ENCODE measurements around the gene TBK1.
"Not testable (repeated sequence)": the region's sequence is repeated elsewhere in the genome, so short reads cannot be mapped to it uniquely, and the experiment has no call there.

The TBK1 gene

DNA sequence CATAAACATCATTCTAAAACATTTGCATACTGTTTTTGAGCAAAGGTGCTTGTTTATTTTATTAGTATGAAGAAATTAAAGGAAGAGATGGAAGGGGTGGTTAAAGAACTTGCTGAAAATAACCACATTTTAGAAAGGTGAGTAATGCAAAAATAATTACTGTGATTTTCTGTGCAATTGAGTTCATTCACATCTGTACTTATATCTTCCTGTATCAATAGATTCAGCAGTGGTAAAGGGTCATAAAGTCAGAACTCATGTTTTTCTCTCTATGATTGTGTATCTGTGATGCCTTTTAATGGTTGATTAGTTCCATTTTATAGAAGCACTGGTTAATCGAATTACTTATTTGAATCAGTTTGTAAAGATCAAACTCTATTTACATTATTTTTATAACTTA is 46.0 kb downstream of the TBK1 start:
- DNase-seq: no peak

DNA sequence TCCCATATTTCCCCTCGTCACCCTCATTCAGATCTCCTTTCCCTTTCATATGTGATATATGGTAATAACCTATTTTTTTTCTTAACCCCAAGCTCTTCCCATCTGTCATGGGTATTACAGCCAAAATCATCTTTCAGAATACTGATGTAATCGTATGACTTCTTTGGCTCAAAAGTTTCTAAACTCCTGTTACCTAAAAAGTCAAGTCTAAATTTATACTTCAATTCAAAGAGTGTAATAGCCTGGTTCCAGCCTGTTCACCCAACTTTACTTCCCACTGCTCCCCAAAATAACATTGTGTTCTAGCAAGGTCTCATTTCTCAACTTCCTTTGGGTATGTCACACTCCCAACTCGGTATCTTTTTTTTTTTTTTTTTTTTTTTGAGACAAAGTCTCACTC is 48.5 kb downstream of the TBK1 start:
- no peak for DNase-seq

DNA sequence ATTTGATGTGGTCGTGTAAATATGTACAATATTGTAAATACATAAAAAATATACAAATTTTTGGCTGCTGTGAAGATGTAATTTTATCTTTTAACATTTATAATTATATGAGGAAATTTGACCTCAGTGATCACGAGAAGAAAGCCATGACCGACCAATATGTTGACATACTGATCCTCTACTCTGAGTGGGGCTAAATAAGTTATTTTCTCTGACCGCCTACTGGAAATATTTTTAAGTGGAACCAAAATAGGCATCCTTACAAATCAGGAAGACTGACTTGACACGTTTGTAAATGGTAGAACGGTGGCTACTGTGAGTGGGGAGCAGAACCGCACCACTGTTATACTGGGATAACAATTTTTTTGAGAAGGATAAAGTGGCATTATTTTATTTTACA is 49.6 kb downstream of the TBK1 start:
- no peak for DNase-seq

DNA sequence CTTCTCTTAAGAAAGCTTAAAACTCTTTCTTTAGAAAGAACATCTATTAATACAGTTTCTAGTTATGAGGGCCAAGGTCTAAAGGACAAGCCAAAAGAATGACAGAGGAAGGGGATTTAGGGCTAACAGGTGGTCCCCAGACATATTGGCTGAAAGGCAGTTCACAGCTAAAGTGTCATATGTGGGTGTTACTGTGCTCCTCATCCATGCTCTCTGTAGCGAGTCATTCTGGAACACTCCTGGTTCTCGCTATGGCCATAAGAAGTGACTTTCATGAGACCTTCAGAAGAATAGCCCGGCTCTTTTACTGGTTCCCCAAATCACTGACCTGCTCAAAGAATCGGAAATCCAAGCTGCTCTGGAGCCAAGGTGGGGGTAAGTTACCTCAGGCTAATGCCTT is 55.0 kb downstream of the TBK1 start:
- DNase-seq: no peak

DNA sequence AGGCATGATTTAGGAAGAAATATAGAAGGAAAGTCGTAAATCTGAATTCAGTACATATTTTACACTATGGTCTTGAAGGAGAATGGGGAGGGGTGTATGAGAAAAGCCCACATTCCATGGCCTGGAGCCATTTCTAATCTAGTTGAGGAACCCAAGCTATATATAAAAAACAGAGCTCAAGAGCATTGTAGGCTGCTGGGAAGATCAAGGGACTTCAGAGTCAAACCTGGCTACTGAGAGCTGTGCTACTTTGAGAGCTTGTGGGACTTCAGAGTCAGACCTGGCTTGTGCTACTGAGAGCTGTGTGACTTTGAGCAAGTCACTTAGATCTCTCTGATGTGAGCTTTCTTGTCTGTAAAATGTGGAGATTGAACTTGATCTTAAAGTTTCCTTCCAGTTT is 58.7 kb downstream of the TBK1 start:
- no peak for DNase-seq

DNA sequence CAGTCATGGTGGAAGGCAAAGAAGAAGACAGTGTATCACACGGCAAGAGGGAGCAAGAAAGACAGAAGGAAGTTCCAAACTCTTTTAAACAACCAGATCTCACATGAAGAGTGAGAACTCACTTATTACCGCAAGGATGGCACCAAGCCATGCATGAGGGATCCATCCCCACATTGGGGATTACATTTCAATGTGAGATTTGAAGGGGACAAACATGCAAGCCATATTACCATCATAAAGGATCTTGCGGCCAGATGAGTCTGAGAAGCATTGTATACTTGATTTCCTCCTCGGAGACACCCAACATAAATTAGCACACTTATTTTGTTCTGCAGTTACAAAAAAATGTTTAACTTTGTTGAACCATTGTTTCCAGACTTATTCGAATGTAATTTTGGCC is 66.5 kb downstream of the TBK1 start:
- DNase-seq: no peak

DNA sequence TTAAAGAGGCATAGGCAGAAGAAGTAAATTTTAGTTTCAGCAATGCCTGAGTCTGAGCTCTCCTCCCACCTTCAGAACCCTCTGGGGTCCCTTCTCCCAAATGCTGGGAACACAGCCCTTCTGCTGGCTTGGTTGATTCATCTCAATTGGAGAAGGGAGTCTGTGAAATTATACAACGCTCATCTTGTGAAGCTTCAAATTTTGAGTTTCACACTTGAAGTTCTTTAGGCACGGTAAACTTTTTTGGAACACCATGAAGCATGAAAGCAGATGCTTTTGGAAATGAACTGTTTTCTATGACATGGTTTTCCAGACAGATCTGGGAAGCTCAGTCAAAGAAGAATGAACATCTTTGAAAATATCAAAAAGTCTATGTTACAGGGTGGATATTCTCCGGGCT is 69.9 kb downstream of the TBK1 start:
- DNase-seq: no peak

DNA sequence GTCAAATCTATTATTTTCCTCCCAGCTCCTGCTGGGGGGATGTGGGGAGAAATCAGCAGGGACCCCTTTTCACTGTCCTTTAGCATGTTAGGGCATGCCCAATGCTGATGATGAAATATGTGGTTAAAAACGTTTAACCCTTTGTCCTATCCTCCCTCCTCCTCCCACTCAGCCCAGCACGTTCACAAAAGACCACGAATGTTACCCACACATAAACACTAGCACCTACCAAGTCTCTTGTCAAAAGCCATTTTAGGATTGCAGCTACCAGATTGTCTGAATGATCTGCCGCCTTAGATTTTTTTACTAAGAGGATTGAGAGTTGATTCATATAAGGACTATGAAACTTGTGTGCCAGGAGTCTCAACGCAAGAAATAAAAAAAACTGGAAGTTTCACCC is 70.4 kb downstream of the TBK1 start:
- no peak for DNase-seq

DNA sequence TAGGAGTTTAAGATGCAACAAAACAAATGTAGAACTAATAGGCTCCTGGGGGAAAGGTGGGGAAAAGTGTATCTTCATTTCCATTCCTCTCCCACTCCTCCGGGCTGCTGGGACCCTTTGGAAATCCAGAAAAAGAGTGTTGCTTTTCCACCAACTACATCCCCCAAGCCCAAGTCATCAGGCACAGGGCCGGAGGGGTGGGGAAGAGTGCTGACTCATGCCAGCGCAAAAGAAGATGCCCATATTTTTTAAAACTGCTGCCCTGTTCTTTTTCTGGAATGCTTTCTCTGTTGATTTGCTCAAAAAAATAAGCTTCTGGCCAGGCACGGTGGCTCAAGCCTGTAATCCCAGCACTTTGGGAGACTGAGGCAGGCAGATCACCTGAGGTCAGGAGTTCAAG is 70.9 kb downstream of the TBK1 start:
- no peak for DNase-seq

DNA sequence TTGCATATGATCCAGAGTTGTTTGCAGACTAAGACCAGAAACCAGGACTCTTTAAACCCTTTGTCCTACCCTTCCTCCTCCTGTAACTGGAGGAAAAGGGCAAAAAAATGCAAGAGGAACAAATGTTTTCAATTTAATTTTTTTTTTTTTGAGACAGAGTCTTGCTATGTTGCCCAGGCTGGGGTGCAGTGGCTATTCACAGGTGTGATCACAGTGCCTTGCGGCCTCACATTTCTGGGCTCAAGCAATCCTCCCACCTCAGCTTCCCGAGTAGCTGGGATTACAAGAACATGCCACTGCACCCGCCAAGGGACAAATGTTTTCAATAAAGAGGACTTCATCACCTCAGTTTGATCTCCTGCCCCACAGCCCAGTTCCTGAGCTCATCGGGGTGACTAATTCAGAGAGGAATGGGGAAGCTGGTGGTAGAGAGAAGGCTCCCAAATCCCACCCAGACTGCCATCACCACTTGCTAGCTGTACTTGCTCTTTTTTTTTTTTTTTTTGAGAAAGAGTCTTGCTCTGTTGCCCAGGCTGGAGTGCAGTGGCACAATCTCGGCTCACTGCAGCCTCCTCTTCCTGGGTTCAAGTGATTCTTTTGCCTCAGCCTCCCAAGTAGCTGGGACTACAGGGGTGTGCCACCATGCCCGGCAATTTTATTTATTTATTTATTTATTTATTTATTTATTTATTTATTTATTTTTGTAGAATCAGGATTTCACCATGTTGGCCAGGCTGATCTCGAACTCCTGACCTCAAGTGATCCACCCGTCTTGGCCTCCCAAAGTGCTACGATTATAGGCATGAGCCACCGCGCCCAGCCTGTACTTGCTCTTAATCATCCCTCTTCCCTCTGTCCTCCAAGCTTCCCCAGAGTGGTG is 71.9 kb downstream of the TBK1 start:
- DNase-seq: not testable (repeated sequence)

DNA sequence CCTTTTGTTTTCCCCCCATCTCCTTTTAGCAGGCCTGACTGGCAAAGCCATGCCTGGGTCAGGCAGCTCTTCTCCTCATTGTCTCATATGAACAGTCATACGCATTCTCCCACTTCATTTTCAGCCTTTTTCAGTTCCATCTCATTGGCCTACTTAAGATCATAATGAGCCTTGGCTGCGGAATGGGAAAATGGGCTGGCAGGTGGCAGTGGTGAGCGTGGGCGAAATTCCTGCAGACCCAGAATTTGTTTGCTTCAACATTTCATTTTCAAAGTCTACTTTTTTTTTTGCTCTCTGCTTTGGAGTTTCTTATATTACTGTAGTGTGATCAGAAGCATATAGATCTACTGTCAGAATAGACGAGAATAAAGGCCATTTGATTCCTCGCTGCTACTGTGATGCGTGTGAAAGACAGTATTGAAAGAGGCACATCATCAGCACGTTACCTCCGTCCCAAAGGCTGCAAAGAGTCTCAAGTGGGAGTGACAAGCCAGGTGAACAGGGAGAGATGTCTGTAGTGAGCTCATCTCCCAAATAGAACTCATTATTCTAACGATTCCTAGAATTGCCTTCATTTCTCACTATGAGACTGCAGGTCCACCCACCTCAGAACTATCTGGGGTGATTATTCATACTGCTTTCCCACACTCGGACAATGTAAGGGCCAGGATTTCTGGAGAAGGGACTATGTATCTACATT is 73.7 kb downstream of the TBK1 start:
- no peak for DNase-seq

DNA sequence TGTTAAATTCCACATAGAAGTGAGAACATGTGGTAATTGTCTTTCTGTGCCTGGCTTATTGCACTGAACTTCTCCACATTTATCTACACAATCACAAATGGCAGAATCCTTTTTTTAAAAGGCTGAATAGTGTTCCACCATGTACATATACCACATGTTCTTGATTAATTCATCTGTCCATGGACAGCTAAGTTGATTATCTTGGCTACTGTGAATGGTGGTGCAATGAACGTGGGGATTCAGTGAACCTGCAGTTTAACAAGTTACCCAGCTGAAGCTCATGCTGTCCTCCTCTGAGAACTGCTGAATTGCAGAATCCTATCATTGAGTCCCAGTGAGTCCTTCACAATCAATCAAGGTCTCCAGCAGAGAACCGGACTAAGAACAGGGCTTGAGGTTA is 74.9 kb downstream of the TBK1 start:
- DNase-seq: no peak

DNA sequence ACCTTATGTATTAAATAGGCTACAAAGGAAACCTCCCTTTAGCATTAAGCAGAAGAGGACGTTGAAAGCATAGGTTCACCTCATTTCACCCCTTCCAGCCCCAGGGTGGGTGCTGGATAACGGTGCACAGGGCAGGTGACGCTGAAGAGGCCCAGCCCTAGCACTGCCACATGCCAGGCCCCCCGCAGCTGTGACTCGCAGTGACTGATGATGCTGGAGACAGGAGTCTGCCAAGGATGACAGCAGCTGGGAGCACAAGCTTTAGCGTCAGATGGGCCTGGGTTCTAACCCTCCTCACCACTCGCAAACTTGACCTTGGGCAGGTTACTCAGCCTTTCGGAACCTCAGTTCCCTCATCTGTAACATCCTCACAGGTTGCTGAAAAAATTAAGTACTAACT is 76.7 kb downstream of the TBK1 start:
- no peak for DNase-seq

DNA sequence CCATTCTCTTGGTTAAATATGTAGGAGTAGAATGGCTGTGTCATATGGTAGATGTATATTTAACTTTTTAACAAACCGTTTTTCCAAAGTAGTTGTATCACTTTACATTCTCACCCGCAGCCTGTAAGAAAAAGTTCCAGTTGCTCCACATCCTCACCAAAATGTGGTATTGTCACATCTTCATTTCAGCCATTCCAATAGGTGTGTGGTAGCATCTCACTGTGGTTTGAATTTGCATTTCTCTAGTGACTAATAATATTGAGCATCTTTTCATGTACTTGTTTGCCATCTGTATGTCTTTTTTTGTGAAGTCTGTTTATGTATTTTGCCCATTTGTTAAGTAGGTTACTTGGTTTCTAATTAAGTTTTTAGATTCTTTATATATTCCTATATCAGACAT is 78.6 kb downstream of the TBK1 start:
- no peak for DNase-seq

DNA sequence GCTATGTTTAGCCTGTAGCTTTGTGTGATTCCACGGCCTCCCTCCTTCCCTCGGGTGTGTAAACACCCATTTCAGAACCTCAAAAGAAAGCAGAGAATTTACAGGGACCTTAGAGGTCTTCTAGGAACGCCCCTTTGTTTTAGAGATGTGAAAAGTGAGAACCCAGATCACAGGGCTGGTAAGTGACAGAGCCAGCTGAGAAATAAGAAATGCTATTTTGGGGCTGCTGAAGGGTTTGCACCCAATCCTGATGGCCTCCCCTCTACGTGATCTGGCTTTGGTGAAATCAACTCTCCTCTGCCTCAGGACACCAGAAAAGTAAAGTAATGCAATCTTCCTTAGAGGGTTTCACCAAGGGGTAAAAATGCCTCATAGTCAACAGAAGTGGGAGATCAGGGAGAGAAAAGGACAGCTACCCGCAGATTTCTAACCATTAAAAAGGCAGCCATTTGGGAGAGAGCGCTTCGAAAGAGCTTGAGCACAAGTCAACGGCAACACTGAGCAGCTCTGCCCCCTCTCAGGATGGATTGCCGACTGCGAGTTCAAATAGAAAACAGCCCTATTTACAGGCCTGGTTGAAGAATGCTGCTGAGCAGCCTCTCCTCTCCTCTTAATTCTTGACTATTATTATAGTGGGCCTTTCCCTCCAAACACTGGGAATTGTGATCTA is 79.9 kb downstream of the TBK1 start:
- no peak for DNase-seq

DNA sequence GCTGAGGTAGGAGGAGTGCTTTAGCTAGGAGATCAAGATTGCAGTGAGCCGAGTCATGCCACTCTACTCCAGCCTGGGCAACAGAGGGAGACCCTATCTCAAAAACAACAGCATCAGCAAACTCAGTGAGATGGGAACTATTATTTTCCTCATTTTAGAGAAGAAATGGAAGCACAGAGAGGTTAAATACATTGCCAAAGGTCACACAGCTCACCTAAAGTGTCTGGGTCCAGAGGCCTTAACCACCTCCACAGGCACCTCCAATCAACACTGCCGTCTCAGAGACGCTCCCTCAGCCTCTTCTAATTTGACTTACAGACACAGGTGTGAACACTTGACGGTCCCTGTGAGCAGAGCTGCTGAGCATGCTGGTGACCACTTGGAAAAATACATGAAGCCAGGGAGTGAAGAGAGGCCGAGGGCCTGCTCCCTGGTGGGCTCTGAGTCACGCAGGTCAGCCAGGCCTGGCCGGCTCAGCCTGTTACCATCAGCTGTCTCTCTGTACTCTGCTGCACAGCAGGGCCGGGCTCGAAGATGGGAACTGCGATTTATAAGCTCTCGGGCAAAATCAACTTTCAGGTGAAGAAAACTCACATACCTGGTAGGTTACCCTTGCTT is 80.9 kb downstream of the TBK1 start:
- no peak for DNase-seq

DNA sequence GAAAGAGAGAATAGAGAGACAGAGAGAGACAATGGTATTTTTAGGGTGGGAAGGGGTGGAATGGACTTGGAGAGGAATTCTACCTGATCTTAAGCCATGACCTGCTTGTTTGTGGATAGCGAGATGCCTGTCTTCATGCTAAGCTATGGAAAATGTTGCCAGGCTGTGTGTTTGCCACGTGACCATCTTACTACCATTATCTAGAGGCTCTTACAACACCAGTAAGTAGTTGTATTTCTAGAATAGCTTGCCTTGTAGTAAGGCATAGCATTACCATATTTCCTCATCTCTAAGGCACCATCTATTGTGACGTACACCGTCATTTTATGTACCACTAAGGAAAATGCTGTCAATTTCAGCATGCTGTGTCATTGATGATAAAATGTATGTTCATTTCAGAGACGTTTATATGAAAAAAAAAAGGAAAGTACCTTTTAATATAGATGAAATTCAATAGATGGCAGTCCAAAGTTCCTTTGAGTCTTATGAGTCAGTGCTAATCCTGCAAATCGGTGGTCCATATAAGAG is 82.8 kb downstream of the TBK1 start:
- DNase-seq: no peak

DNA sequence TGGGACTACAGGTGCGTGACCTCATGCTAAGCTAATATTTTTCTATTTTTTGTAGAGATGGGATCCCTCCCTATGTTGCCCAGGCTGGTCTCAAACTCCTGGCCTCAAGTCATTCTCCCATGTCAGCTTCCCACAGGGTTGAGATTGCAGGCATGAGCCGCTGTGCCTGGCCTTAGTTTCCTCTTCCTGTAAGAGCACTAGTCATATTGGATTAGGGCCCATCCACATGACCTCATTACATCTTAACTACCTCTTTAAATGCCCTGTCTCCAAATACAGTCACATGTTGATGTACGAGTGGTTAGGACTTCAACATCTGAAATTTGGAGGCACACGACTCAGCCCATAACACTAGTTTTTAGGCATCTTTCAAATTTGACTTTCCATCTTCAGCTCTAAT is 86.2 kb downstream of the TBK1 start:
- no peak for DNase-seq

DNA sequence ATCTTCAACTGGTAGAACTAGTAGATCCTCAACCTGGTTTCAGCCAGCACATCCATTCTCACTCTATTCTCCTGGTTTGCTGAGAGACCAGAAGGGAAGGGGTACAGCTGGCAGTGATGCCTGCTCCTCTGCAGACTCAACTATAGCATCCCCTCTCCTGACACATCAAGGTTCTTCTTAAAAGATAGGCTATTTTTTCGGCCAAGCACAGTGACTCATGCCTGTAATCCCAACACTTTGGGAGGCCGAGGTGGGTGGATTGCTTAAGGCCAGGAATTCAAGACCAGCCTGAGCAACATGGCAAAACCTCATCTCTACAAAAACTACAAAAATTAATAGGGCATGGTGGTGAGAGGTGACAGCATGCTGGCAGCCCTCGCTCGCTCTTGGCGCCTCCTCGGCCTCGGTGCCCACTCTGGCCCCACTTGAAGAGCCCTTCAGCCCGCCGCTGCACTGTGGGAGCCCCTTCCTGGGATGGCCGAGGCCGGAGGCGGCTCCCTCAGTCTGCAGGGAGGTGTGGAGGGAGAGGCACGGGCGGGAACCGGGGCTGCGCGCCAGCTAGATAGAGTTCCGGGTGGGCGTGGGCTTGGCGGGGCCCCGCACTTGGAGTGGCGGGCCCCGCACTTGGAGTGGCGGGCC is 90.6 kb downstream of the TBK1 start:
- not testable (repeated sequence) for DNase-seq

DNA sequence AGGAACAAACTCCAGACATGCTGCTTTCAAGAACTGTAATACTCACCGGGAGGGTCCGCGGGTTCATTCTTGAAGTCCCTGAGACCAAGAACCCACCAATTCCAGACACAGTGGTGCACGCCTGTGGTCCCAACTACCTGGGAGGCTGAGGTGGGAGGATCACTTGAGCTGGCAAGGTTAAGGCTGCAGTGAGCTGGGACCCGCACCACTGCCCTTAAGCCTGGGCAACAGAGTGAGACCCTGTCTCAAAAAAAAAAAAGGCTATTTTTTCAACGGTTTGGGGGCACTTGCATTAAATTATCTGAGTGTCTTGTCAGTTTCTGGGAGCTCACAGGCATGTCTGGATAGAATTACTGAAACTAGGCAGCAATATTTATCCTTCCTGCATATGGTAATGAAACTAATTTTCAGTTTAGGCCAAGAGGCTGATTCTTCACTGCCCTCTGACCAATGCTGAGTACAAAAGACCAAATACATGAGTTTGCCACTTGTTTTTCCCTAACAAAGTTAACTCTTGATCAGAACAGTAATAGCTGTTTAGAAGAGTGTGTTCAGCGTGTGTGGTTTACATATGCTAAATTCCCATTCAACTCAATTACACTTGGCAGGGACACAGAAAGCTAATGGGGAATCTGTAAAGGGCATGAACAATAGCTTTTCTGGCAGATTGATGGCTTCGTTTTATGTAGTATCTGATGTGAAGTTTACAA is 92.6 kb downstream of the TBK1 start:
- DNase-seq: peak; percentile 40

DNA sequence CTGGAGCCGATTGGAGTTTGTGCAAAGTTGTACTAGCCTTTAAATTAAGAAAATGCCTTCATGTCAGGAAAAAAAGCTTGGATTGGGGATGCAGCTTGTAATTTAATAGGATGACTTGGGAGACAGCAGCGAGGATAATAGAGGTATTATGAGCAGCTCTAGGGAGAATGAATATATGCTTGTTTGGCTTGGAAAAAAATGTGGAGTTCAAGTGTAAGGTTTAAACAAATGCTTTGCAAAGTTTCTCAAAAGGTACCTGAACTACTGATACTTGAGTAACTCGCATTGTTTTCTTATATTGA is 93.1 kb downstream of the TBK1 start:
- no peak for DNase-seq

DNA sequence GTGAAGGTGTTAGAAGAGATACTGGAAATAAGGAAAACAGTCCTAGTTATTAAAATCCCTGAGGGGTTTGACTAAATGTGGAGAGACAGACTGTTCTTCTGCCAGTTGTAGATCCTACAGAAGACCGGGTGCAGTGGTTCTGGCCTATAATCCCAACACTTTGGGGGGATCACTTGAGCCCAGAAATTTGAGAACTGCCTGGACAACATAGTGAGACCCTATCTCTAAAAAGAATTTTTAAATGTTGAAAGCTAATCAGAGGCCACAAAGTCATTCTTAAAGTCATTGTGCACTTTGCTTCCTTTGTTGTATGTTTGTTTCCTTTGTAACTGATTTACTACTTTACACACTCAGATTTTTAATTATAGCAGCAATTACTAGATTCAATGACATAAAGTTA is 97.2 kb downstream of the TBK1 start:
- DNase-seq: no peak
